Activated T-helper 17 cell treated with anti-CD3 and anti-CD28 coated beads, Interleukin-2, amount 50 U/mL, for 72 hours (primary cell): Measurements from ENCODE around the gene ZNG1F. TPM values are rescaled to one million over a fixed set of nuclear protein-coding genes. Genes with fewer than 3 reads are reported as not detected.

ENCODE experiments used
- total RNA-seq, 2 donors: library from RNA; stranded (reverse); gene quantifications; one replicate each; pipeline ENCODE4 v1.2.3, GENCODE V29; 2022

The ZNG1F gene
- total RNA-seq, 2 donors from 2014 or later: 12.2 to 13.0 TPM

Other genes with a start within 250 kb of the ZNG1F start
- gene FOXD4L6, start 60.6 kb downstream of the ZNG1F start, total RNA-seq: not detected